GM12878 (cell line): ENCODE measurements around the gene HS3ST6. TPM values are rescaled to one million over a fixed set of nuclear protein-coding genes. Genes with fewer than 3 reads are reported as not detected.

ENCODE experiments used
- ATAC-seq: fragments of 200-7000 bp; cut with Tn5 transposase; 3 replicates; pipeline ENCODE4 v1.9.1; 2020; ENCODE audit warnings: mild to moderate bottlenecking, moderate library complexity
- BruUV-seq: library from RNA; stranded (reverse); fragments of 400-500 nt; replicated peaks from 2 replicates; lab custom pipeline; 2021; lab: Mats Ljungman, UMichigan
- CTCF ChIA-PET: fragments of 300-600 bp; sonication (Branson Sonifier 250); formaldehyde crosslinking; extraction: SDS; loops from one replicate; lab custom pipeline; 2021; ENCODE audit warnings: inconsistent platforms; lab: Yijun Ruan, JAX
- POLR2A ChIA-PET: fragments of 350-600 bp; formaldehyde crosslinking; extraction: SDS; loops from one replicate; lab custom pipeline; 2021; ENCODE audit warnings: inconsistent platforms; lab: Charles Lee
- RAD21 ChIA-PET: fragments of 300-600 bp; sonication (Branson Sonifier 250); formaldehyde crosslinking; loops from one replicate; lab custom pipeline; 2023; ENCODE audit warnings: antibody characterized with exemption; ENCODE audit not compliant: unreplicated experiment; lab: Charles Lee
- SMC1A ChIA-PET: fragments of 300-600 bp; sonication (Branson Sonifier 250); formaldehyde crosslinking; loops from one replicate; lab custom pipeline; 2023; ENCODE audit not compliant: unreplicated experiment, uncharacterized antibody; lab: Charles Lee
- DNase-seq: peaks from one replicate; pipeline ENCODE4 v3.0.0-alpha.2; 2011; ENCODE audit warnings: low read depth, low spot score
- FAIRE-seq: peaks from 3 replicates; lab custom pipeline; 2011; peaks lifted over from hg19 to GRCh38; lab: Jason Lieb, UNC
- H2AFZ ChIP-seq: 2 replicates; pipeline ENCODE4 v1.6.0; 2011; ENCODE audit warnings: low read depth, low read length, control low read depth; ENCODE audit not compliant: control insufficient read depth
- H3K27ac ChIP-seq: 2 replicates; pipeline ENCODE4 v1.5.1; 2011; ENCODE audit warnings: control low read depth; ENCODE audit not compliant: control insufficient read depth, insufficient read depth
- H3K27me3 ChIP-seq, 2 experiments: replicated peaks in 1 of 2; 2 replicates each; pipeline versions ENCODE4 v1.6.0 to v1.6.1; 2011; ENCODE audit warnings: low read length in 1 of 2; ENCODE audit not compliant: control insufficient read depth in 2 of 2, insufficient read depth in 2 of 2
- H3K36me3 ChIP-seq, 2 experiments: 2 replicates each; pipeline ENCODE4 v1.5.1; 2011; ENCODE audit warnings: low read length in 1 of 2; ENCODE audit not compliant: control insufficient read depth in 2 of 2, insufficient read depth in 2 of 2
- H3K4me1 ChIP-seq: 2 replicates; pipeline ENCODE4 v1.6.1; 2011; ENCODE audit warnings: mild to moderate bottlenecking, low read length, moderate library complexity, mixed read lengths; ENCODE audit not compliant: control insufficient read depth, insufficient read depth
- H3K4me2 ChIP-seq: 2 replicates; pipeline ENCODE4 v1.6.0; 2011; ENCODE audit warnings: control low read depth; ENCODE audit not compliant: control insufficient read depth, insufficient read depth
- H3K4me3 ChIP-seq: fragments of 200-600 bp; sonication (generic); 2 replicates; pipeline ENCODE4 v1.5.1; 2016
- H3K79me2 ChIP-seq: 2 replicates; pipeline ENCODE4 v1.6.0; 2011; ENCODE audit warnings: low read length; ENCODE audit not compliant: control insufficient read depth, insufficient read depth
- H3K9ac ChIP-seq: 2 replicates; pipeline ENCODE4 v1.8.0; 2011; ENCODE audit warnings: low read length, control low read depth, mixed read lengths; ENCODE audit not compliant: control insufficient read depth, insufficient read depth
- H3K9me3 ChIP-seq: replicated peaks from 3 replicates; pipeline ENCODE4 v1.5.1; 2011; ENCODE audit warnings: mild to moderate bottlenecking, low read length; ENCODE audit not compliant: control insufficient read depth, insufficient read depth
- H4K20me1 ChIP-seq: 2 replicates; pipeline ENCODE4 v1.6.0; 2011; ENCODE audit not compliant: control insufficient read depth, insufficient read depth
- CHD4 ChIP-seq: fragments of 200-600 bp; sonication (generic); IDR thresholded peaks from 2 replicates; pipeline ENCODE4 v1.6.1; 2016; ENCODE audit warnings: mild to moderate bottlenecking
- CREB1 ChIP-seq: IDR thresholded peaks from 2 replicates; pipeline ENCODE4 v1.6.1; 2012; ENCODE audit warnings: low read depth, mild to moderate bottlenecking, inconsistent platforms
- EGR1 ChIP-seq, 2 experiments: IDR thresholded peaks; 1 replicate in 1 of 2; 2 replicates in 1 of 2; pipeline ENCODE4 v1.6.1; 2011 to 2012; ENCODE audit warnings: low read depth in 2 of 2, low read length in 2 of 2, borderline replicate concordance in 1 of 2, mild to moderate bottlenecking in 1 of 2, moderate library complexity in 1 of 2
- HCFC1 ChIP-seq: fragments of 150-350 bp; IDR thresholded peaks from 2 replicates; pipeline ENCODE4 v1.6.1; 2014; ENCODE audit warnings: low read length
- POLR2AphosphoS2 ChIP-seq: IDR thresholded peaks from 2 replicates; pipeline ENCODE4 v1.6.1; 2011; ENCODE audit warnings: low read depth, mild to moderate bottlenecking, low read length, improper control_type of control experiment, moderate library complexity
- POU2F2 ChIP-seq: IDR thresholded peaks from 3 replicates; pipeline ENCODE4 v1.6.1; 2011; ENCODE audit warnings: low read depth, mild to moderate bottlenecking, low read length, borderline replicate concordance
- RELA ChIP-seq: fragments of 450-650 bp; IDR thresholded peaks from 2 replicates; pipeline ENCODE4 v1.8.0; 2014; ENCODE audit warnings: borderline replicate concordance; ENCODE audit not compliant: partially characterized antibody
- REST ChIP-seq: IDR thresholded peaks from 2 replicates; pipeline ENCODE4 v1.6.1; 2012; ENCODE audit warnings: mild to moderate bottlenecking, low read depth, low read length
- SREBF1 ChIP-seq: IDR thresholded peaks from 2 replicates; pipeline ENCODE4 v1.6.1; 2012; ENCODE audit warnings: mild to moderate bottlenecking, low read length
- STAT1 ChIP-seq: fragments of 450-650 bp; conservative IDR thresholded peaks from 2 replicates; pipeline ENCODE4 v1.6.1; 2014; ENCODE audit warnings: antibody characterized with exemption, mild to moderate bottlenecking
- SUZ12 ChIP-seq: fragments of 200-600 bp; sonication (generic); IDR thresholded peaks from one replicate; pipeline ENCODE4 v1.6.1; 2018; ENCODE audit warnings: antibody characterized with exemption, mild to moderate bottlenecking; ENCODE audit not compliant: unreplicated experiment
- TCF3 ChIP-seq: IDR thresholded peaks from 2 replicates; pipeline ENCODE4 v1.6.1; 2012; ENCODE audit warnings: low read depth, mild to moderate bottlenecking, low read length, borderline replicate concordance; ENCODE audit not compliant: insufficient read depth
- YY1 ChIP-seq: IDR thresholded peaks from 2 replicates; pipeline ENCODE4 v1.6.1; 2011; ENCODE audit warnings: low read depth, mild to moderate bottlenecking, low read length
- ZNF24 ChIP-seq: fragments of 450-650 bp; IDR thresholded peaks from 2 replicates; pipeline ENCODE4 v1.6.1; 2017; ENCODE audit warnings: antibody characterized with exemption, mild to moderate bottlenecking
- WGBS: methylation state at CpG from one replicate; pipeline ENCODE4 v1.1.6; 2016; ENCODE audit warnings: low lambda C conversion rate; ENCODE audit not compliant: insufficient replicate concordance, insufficient coverage; ENCODE audit errors: missing lambda C conversion rate; 5-methylcytosine and 5-hydroxymethylcytosine counted together
- in situ Hi-C: fragments of 300-500 bp; cut with MboI; formaldehyde crosslinking; loops from 9 replicates; pipeline ENCODE4 v1.14.3; 2018; ENCODE audit warnings: mixed read lengths
- intact Hi-C: fragments of 100-400 bp; cut with micrococcal nuclease; formaldehyde crosslinking; loops from one replicate; pipeline ENCODE4 v1.14.2; 2022; ENCODE audit not compliant: unreplicated experiment
- polyA plus RNA-seq, 11 experiments: library from polyadenylated mRNA; depleted of rRNA in 4 of 11; unstranded in 6 of 11; stranded (reverse) in 5 of 11; fragments of >200 nt; fragmentation: Nextera tagmentation in 4 of 11; fragmentation: Illumina TruSeq in 1 of 11; extraction: Ambion mirVana in 4 of 11; extraction: Trizol in 1 of 11; gene quantifications; 1 replicate in 1 of 11; 2 replicates in 10 of 11; pipeline versions ENCODE4 v1.2.1 to v1.2.3, GENCODE V29; 2011 to 2016; ENCODE audit warnings: inconsistent platforms in 2 of 11, missing spikeins in 2 of 11, low read depth in 1 of 11
- total RNA-seq, 4 experiments: library from RNA; depleted of rRNA in 3 of 4; stranded (reverse); fragments of >200 nt in 3 of 4; fragmentation: Illumina TruSeq in 1 of 4; extraction: Trizol in 1 of 4; gene quantifications; 2 replicates each; pipeline versions ENCODE4 v1.2.1 to v1.2.3, GENCODE V29; 2013 to 2021
- TF ChIP-seq, protein P1 (sequence below): fragments of 450-650 bp; conservative IDR thresholded peaks from 2 replicates; pipeline ENCODE4 v1.6.1; 2017; ENCODE audit warnings: mild to moderate bottlenecking, moderate library complexity
- TF ChIP-seq, protein P2 (sequence below): IDR thresholded peaks from 2 replicates; pipeline ENCODE4 v1.6.1; 2012; ENCODE audit warnings: low read length, inconsistent platforms

Gene HS3ST6
- total and polyA plus RNA-seq, 10 of the 15 experiments (the other 5 are each of a cell fraction or from before 2014, with no cell fraction given) = not detected

DNA sequence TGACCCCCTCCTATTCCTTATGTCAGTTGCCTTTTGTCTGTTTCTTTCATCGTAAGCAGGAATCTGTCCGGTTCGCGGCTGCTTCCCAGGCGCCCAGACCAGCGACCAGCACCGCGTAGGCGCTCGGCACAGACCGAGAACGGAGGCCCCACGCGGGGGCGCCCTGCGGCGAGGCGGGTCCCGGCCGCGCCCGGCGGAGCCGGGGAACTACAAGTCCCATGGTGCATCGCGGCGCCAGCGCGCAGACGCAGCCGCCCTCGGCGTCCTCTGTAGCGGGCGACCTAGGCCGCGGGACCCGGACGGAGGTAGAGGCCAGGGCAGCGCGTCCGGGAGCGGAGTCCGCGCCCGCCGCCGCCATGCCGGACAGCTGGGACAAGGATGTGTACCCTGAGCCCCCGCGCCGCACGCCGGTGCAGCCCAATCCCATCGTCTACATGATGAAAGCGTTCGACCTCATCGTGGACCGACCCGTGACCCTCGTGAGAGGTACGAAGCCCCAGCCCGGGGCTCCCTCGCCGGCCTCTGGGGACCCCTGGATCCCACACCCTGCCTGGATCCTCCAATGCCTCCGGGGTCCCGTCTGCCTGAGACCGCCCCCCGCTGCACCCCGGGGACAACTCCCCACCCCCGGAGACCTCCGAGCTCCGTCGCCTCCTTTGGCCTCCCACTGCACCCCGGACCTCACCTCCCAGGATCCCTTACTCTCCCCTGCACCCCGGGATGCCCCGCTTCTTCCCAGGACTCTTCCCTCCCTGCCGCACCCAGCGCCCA is 41.2 kb upstream of the HS3ST6 start, which contains the start of gene NDUFB10:
Gene NDUFB10, plus strand, starts transcription at position 270 of the 771 bp plus-strand sequence. Its CDS starts 87 bp downstream, at position 357.
- intact Hi-C loops = no loop called here
- SMC1A ChIA-PET = no interaction called here
- peak; percentile 83 for FAIRE-seq
- TF ChIP-seq STAT1 (0 out of 2 replicates have a peak, but pooled peaks have one; percentile 95), REST (no peak), TCF3 (no peak), RELA (peak; percentile 69), SREBF1 (peak; percentile 62), HCFC1 (peak; percentile 90), POLR2AphosphoS2 (peak; percentile 77), POU2F2 (peak; percentile 59; the same call in 1 of the 3 replicates), CREB1 (peak; percentile 67; the same call in 1 of the 2 replicates), ZNF24 (peak; percentile 33; the same call in 1 of the 2 replicates), SUZ12 (no peak), YY1 (peak; percentile 84), CHD4 (no peak), EGR1 (IDR thresholded peaks at IDR 0.05; ENCODE audit: borderline replicate concordance in 1 of 2, low read depth in 2 of 2, low read length in 2 of 2) (peak in 1 of 2 experiments; percentile 86; a peak in 2 of 3 replicates)
- TF ChIP-seq, protein P1, sequence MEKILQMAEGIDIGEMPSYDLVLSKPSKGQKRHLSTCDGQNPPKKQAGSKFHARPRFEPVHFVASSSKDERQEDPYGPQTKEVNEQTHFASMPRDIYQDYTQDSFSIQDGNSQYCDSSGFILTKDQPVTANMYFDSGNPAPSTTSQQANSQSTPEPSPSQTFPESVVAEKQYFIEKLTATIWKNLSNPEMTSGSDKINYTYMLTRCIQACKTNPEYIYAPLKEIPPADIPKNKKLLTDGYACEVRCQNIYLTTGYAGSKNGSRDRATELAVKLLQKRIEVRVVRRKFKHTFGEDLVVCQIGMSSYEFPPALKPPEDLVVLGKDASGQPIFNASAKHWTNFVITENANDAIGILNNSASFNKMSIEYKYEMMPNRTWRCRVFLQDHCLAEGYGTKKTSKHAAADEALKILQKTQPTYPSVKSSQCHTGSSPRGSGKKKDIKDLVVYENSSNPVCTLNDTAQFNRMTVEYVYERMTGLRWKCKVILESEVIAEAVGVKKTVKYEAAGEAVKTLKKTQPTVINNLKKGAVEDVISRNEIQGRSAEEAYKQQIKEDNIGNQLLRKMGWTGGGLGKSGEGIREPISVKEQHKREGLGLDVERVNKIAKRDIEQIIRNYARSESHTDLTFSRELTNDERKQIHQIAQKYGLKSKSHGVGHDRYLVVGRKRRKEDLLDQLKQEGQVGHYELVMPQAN = peak; percentile 84
- TF ChIP-seq, protein P2, sequence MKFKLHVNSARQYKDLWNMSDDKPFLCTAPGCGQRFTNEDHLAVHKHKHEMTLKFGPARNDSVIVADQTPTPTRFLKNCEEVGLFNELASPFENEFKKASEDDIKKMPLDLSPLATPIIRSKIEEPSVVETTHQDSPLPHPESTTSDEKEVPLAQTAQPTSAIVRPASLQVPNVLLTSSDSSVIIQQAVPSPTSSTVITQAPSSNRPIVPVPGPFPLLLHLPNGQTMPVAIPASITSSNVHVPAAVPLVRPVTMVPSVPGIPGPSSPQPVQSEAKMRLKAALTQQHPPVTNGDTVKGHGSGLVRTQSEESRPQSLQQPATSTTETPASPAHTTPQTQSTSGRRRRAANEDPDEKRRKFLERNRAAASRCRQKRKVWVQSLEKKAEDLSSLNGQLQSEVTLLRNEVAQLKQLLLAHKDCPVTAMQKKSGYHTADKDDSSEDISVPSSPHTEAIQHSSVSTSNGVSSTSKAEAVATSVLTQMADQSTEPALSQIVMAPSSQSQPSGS = no peak

More for the DNA sequence above, 41.2 kb upstream of the HS3ST6 start, which contains the start of gene NDUFB10:
- CTCF ChIA-PET = interaction anchor here (0.9 kb wide), 1 partner anchor 44 kb away, joined by 3 read pairs; no protein-coding TSS in a partner anchor
- ATAC-seq (peak; percentile 81), DNase-seq (peak; percentile 41)
- BruUV-seq = no TSS peak
- POLR2A ChIA-PET = interaction anchor here (0.7 to 1.8 kb wide), 4 partner anchors 12 to 22 kb away, joined by 3 to 4 read pairs (median 3); partner anchors contain the start of genes MSRB1, NOXO1 and TBL3
- Histone ChIP-seq H3K4me3 (peak within 1 kb of the TSS; percentile 83), H3K27ac (peak within 1 kb of the TSS; percentile 77), H4K20me1 (peaks cover 6% of the 10 kb centered on the region; the same call in 1 of the 2 replicates), H3K4me1 (peaks cover 19% of the 10 kb centered on the region), H3K79me2 (peaks cover 47% of the 10 kb centered on the region), H3K36me3 (peaks cover 11 to 13% of the 10 kb centered on the region in 2 experiments; a peak in 3 of 4 replicates), H3K9me3 (no peaks in the 10 kb centered on the region), H3K9ac (peak within 1 kb of the TSS; percentile 89), H3K4me2 (peak within 1 kb of the TSS; percentile 89), H3K27me3 (no peaks in the 10 kb centered on the region; a peak in 1 of 4 replicates), H2AFZ (peak within 1 kb of the TSS; percentile 95)
- under 1% methylated on average over 74 of the region's 79 CpGs for WGBS
- RAD21 ChIA-PET = interaction anchor here (1.0 to 1.1 kb wide), 2 partner anchors 177 to 181 kb away, joined by 4 read pairs; partner anchors contain the start of genes NUBP2 and SPSB3
- in situ Hi-C loops = no loop called here
